Large intestine (tissue), 3 donors: ENCODE results near the gene SLC6A12. TPM values are rescaled to one million over a fixed set of nuclear protein-coding genes. Genes with fewer than 3 reads are reported as not detected.

Source experiments
- DNase-seq, 2 donors: peaks; one replicate each; pipeline versions ENCODE4 v3.0.0 to v3.0.0-alpha.2; 2013
- H3K27ac ChIP-seq: one replicate; pipeline ENCODE4 v1.5.1; 2013; ENCODE audit warnings: low read length
- H3K27me3 ChIP-seq: 2 replicates; pipeline ENCODE4 v1.6.1; 2013; ENCODE audit warnings: low read length; ENCODE audit not compliant: control insufficient read depth, insufficient read depth
- H3K36me3 ChIP-seq: 2 replicates; pipeline ENCODE4 v1.6.1; 2013; ENCODE audit warnings: low read length; ENCODE audit not compliant: control insufficient read depth, insufficient read depth
- H3K4me1 ChIP-seq: one replicate; pipeline ENCODE4 v1.6.1; 2013; ENCODE audit warnings: low read length; ENCODE audit not compliant: control insufficient read depth, insufficient read depth
- H3K4me3 ChIP-seq: one replicate; pipeline ENCODE4 v1.5.1; 2013; ENCODE audit warnings: low read length
- H3K9me3 ChIP-seq: one replicate; pipeline ENCODE4 v1.6.1; 2013; ENCODE audit warnings: mild to moderate bottlenecking, low read depth, low read length, moderate library complexity; ENCODE audit not compliant: control insufficient read depth
- WGBS: methylation state at CpG from one replicate; pipeline ENCODE4 v1.1.5; 2013; ENCODE audit warnings: low lambda C conversion rate; ENCODE audit not compliant: insufficient coverage; 5-methylcytosine and 5-hydroxymethylcytosine counted together
- polyA plus RNA-seq: library from polyadenylated mRNA; unstranded; fragments of 120-200 nt; gene quantifications from one replicate; pipeline ENCODE4 v1.2.1, GENCODE V29; 2013

The SLC6A12 gene
- polyA plus RNA-seq, 1 donor = 0.27 TPM

DNA sequence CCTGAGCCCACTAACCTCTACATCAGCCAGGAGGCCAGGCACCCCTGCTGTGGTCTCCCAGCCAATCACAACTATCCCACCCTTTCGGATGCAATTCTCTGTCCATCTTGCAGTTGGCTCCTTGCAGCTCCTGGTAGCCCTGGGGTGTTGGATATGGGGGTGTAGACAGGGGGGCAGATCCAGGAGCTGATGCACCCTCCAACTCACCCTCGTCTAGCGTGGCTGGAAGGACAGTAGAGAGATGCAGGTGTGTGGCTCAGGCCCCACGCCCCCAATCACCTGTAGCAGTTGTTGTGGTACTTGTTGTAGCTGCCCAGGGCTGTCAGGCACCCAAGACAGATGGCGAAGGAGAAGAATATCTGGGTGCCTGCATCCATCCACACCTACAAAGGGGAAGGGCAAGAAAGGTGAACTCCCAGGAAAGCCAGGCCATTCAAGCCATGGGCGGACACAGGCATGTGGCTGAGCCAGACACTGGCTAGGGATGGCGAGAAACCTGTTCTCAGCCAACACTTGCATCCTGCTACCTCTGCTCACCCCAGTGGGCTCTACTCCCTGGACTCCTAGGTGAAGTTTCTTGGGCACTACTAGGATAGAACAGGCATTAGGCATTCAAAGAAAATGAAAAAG, 13.4 kb upstream of the SLC6A12 start:
- H3K9me3 ChIP-seq = no peaks in the 10 kb centered on the region
- no CpG with 5 or more reads among the region's 7 CpGs for WGBS
- no peak for DNase-seq
- no peaks in the 10 kb centered on the region for H3K4me1 ChIP-seq
- H3K27ac ChIP-seq = no peak overlapping the region
- no peak overlapping the region for H3K4me3 ChIP-seq
- H3K27me3 ChIP-seq = peaks cover 11% of the 10 kb centered on the region
- no peaks in the 10 kb centered on the region for H3K36me3 ChIP-seq

DNA sequence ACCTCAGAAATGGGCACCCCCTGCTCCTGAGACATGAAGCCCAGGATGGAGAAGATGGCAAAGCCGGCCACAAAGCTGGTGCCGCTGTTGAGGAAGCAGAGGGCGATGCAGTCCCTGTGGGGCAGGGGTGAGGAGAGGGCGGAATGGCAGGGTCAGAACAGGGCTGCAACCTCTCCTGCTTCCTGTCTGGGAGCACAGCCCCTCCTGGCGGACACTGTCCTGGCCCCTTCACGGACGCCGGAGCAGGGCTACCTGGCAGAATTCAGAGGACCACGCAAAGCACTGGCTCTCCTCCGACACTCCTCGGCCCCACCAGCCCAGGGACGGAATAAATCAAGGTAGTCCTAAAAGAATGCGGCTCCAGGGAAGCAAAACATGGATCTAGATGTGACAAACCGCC, 12.4 kb upstream of the SLC6A12 start:
- WGBS = no CpG with 5 or more reads among the region's 14 CpGs
- no peaks in the 10 kb centered on the region for H3K9me3 ChIP-seq
- H3K36me3 ChIP-seq = no peaks in the 10 kb centered on the region
- peaks cover 11% of the 10 kb centered on the region for H3K27me3 ChIP-seq
- H3K27ac ChIP-seq = no peak overlapping the region
- H3K4me3 ChIP-seq = no peak overlapping the region
- DNase-seq = no peak
- H3K4me1 ChIP-seq = no peaks in the 10 kb centered on the region

- H3K4me1 ChIP-seq = no peaks in the 10 kb centered on the region
- peaks cover 1% of the 10 kb centered on the region for H3K9me3 ChIP-seq
- no peak for DNase-seq
- no peak overlapping the region for H3K4me3 ChIP-seq
- no peak overlapping the region for H3K27ac ChIP-seq
- H3K27me3 ChIP-seq = peaks cover 11% of the 10 kb centered on the region
- no CpG with 5 or more reads among the region's 18 CpGs for WGBS
- no peaks in the 10 kb centered on the region for H3K36me3 ChIP-seq
These were observed 11.1 kb upstream of the SLC6A12 start for GRCh38 chr12:225012-225411.

DNA sequence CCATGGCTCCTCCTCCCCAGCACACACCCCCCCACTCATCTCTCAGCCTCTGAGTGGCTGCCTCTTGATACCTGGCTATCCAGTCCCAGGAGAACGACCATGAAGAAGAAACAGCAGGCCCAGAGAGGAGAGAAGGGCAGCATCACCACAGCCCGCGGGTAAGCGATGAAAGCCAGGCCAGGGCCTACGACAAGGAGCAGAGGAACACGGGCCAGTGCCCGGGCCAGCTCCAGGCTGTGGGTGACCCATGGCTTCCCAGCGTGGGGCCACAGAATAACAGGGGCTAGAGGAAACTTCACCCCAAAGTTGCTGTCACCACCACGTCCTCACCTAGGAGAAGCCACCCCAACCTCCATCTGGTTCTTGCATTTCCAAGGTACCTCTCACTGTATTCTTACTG, 10.4 kb upstream of the SLC6A12 start:
- no peaks in the 10 kb centered on the region for H3K4me1 ChIP-seq
- WGBS = no CpG with 5 or more reads among the region's 9 CpGs

DNA sequence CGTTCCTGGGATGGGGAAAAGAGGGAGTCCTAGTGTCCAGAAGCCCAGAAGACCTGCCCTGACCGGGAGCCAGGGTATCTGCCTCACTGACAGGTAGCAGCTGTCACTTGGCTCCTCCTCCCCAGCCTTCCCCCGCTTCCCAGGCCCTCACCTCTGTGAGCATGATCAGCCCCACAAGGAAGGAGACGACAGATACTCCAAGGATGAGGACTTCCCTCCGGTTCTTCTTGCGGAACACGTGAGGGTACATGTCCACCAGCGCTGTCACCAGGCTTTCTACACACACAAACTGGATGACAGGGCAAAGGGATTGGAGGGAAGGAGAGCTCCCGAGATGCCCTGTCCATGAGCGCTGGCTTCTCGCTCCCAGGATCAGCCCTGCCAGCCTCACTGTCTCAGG, 9.9 kb upstream of the SLC6A12 start:
- H3K27ac ChIP-seq = no peak overlapping the region
- no peak overlapping the region for H3K4me3 ChIP-seq
- no peak for DNase-seq
- peaks cover 3% of the 10 kb centered on the region for H3K9me3 ChIP-seq
- WGBS = no CpG with 5 or more reads among the region's 11 CpGs
- H3K27me3 ChIP-seq = peaks cover 3% of the 10 kb centered on the region
- H3K4me1 ChIP-seq = no peaks in the 10 kb centered on the region
- no peaks in the 10 kb centered on the region for H3K36me3 ChIP-seq

More for the DNA sequence above, 10.4 kb upstream of the SLC6A12 start:
- H3K27me3 ChIP-seq = peaks cover 6% of the 10 kb centered on the region
- H3K27ac ChIP-seq = no peak overlapping the region
- H3K36me3 ChIP-seq = no peaks in the 10 kb centered on the region
- H3K9me3 ChIP-seq = peaks cover 3% of the 10 kb centered on the region
- DNase-seq = no peak
- H3K4me3 ChIP-seq = no peak overlapping the region

GRCh38 chr12:221736-222135, 7.8 kb upstream of the SLC6A12 start:
- Histone ChIP-seq H3K4me3 (no peak overlapping the region), H3K9me3 (peaks cover 3% of the 10 kb centered on the region), H3K27me3 (no peaks in the 10 kb centered on the region), H3K36me3 (no peaks in the 10 kb centered on the region), H3K27ac (no peak overlapping the region), H3K4me1 (no peaks in the 10 kb centered on the region)
- no CpG with 5 or more reads among the region's 6 CpGs for WGBS
- DNase-seq = no peak

DNA sequence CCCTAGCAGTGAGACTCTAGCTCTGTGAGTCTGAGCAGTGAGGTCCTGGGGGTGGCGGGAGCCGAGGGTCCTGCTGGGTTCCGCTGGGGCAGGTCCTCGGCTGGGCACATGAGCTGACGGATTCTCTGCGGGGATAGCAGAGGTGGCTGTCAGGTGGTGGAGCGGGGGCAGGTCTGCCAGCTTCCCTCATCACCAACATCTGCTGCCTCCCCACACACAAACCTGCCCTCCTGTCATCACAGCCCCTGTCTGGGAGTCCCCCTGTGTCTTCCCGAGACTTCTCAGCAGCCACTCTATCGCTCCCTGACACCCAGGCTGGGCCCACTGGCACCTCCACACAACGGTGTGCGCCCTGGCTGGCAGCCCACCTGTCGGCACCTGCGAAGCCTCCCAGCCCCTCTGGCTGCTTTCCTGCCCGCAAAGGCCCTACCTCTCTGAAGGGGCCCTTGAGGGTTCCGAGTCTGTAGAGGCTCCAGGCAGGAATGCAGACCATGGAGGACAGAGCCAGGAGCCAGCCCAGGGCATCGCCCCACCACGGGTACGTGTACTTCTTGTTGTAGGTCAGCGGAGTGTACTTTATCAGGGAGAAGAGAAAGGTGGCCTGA, 7.1 kb upstream of the SLC6A12 start:
- no peak overlapping the region for H3K4me3 ChIP-seq
- H3K4me1 ChIP-seq = no peaks in the 10 kb centered on the region
- peaks cover 3% of the 10 kb centered on the region for H3K9me3 ChIP-seq
- no peak for DNase-seq
- H3K27ac ChIP-seq = no peak overlapping the region
- H3K27me3 ChIP-seq = no peaks in the 10 kb centered on the region
- no CpG with 5 or more reads among the region's 19 CpGs for WGBS
- no peaks in the 10 kb centered on the region for H3K36me3 ChIP-seq

DNA sequence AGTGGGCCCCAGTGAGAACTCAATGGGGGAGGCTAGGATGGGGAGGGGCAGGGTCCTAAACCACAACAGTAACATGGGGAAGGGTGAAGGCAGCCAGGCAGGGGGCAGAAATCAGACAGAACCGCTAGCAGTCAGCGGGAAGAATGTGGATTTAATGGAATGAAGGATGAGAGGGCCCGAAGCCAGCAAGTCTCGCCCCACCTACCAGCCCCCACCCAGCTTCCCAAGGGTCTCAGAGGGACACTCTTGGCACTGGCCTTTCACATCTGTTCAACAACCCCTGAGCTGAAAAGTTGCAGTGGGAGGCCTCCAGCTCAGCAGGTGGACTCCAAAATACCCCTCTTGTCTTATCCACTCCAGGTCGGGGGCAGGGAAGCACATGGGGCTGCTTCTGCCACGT, 6.5 kb upstream of the SLC6A12 start:
- WGBS = no CpG with 5 or more reads among the region's 6 CpGs
- no peak overlapping the region for H3K4me3 ChIP-seq
- H3K36me3 ChIP-seq = no peaks in the 10 kb centered on the region
- no peak overlapping the region for H3K27ac ChIP-seq
- no peaks in the 10 kb centered on the region for H3K27me3 ChIP-seq
- H3K9me3 ChIP-seq = peaks cover 3% of the 10 kb centered on the region
- no peak for DNase-seq
- no peaks in the 10 kb centered on the region for H3K4me1 ChIP-seq

- H3K4me1 ChIP-seq = no peaks in the 10 kb centered on the region
- H3K27me3 ChIP-seq = no peaks in the 10 kb centered on the region
- H3K27ac ChIP-seq = no peak overlapping the region
- no peaks in the 10 kb centered on the region for H3K36me3 ChIP-seq
- peaks cover 3% of the 10 kb centered on the region for H3K9me3 ChIP-seq
- no CpG with 5 or more reads among the region's 17 CpGs for WGBS
- no peak overlapping the region for H3K4me3 ChIP-seq
- DNase-seq = peak; percentile 44 to 49
These were observed 6.0 kb upstream of the SLC6A12 start for GRCh38 chr12:219891-220352.

DNA sequence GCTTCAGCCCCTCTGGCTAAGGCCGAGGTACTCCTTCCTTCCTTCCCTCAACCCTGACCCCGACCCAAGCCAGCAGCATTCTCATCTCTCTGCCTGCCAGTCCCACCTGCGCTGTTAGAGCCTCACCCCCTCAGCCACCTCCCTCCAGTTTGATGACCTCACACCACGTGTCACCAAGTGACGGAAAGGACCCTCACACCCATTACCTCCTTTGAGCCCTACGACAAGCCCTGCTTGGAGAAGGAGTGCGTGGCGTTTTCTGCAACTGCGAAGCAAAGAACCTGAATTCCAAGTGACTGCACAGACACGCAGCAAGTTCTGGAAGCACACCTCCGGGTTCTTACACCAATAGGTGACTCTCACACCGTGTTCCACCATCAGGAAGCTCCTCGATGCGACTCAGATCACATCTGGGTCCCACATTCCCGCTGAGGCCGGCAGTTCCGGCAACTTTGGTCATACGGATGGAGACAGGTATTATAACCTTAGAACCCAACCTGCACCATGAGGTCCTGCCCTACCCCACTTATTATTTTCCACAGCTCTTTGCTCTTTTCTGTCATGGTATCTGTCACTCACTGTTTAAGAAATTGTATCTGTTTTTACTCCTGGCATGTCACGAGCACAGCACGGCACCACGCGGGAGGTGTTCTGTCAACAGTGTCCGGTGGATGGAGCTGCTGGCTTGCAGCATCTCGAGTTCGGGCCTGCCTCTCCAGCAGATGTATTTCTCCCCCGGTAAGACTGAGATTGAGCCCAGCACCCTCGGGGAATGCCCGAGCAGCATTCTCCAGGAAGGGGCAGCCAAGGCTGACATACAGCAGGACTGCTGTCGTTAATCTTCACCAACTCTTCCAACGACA, 5.0 kb upstream of the SLC6A12 start:
- Histone ChIP-seq H3K9me3 (peaks cover 3% of the 10 kb centered on the region), H3K4me3 (no peak overlapping the region), H3K4me1 (no peaks in the 10 kb centered on the region), H3K36me3 (no peaks in the 10 kb centered on the region), H3K27me3 (peaks cover 2% of the 10 kb centered on the region), H3K27ac (no peak overlapping the region)
- WGBS = 91% methylated on average over 7 of the region's 30 CpGs
- DNase-seq = no peak
